Amniotic stem cell (primary cell): ENCODE data around the gene RFESD.
"Not testable (repeated sequence)": the region's sequence is repeated elsewhere in the genome, so short reads cannot be mapped to it uniquely, and the experiment has no call there.

Experiments used
- DNase-seq: peaks from one replicate; lab custom pipeline; 2025; lab: John Stamatoyannopoulos, UW

The RFESD gene

DNA sequence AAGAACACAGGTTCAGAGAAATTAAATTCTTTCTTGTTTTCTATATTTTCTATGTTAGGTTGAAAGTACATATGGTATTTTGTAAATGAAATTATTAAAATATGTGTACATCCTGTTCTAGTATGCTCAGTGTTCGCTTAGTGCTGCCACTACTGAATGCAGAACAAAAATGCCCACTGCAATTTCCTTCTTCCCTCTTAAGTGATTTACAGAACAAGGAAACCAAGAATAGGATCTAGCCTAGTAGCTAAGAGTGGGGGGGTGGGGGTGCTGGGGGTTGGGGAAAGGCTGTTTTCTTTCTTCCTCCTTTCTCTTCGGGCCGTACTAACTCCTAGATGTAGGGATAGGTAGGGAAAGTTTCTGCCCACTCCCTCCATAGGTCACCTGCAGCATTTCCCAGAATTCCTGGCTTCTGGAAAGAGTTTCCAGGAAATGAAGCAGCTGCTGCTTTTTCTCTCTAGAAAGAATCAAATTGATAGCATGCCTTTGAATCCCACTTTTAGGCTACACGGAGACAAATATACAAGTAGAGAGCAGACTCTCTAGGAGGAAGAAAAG lies 20.6 kb downstream of the RFESD start:
- no peak for DNase-seq

DNA sequence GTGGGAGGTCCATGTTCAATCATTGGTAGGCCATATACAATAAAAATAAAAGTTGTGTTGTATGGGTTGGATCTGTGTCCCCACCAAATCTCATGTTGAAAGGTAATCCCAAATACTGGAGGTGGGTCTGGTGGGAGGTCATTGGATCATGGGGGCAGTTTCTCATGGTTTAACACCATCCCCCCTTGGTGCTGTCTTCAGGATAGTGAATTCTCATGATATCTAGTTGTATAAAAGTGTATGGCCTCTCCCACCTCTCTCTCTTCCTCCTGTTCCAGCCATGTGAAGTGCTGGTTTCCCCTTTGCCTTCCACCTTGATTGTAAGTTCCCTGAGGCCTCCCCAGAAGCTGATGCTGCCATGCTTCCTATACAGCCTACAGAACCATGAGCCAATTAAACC lies 21.1 kb downstream of the RFESD start:
- no peak for DNase-seq

DNA sequence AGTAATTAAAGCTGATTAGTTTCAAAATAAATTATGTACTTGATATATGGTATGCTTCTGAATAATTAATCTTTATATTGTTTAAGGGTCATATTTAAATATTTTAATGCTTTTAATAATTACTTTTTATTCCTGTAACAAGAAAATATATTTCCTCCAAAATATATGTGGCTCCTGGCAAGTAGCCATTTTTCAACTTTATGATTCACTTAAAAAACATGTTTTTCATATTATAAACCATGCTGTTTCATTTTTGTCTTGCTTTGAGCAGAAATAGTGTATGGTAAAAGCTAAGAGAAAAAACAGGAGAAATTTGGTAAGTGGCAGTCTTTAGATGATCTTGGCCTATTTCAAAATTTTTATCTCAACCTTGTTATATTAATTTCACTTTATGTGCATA lies 21.6 kb downstream of the RFESD start:
- DNase-seq = no peak

DNA sequence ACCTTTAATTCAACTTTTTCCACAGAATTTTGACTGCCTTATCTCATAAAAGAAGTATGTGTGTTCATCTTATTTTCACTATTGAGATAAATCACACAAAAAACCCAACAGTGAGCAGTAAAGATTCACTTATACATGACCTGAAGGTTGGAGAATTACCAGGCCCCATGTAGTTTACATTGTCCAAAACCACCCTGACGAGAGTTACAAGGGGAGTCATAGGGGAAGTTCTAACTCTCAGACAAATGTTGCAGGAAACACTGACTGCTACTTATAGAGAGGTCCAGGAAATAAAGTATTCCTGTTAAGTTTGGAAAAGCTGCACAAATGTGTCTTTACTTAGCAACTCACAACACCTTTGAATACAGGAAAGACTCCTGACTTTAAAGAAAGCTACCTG lies 22.2 kb downstream of the RFESD start:
- no peak for DNase-seq

DNA sequence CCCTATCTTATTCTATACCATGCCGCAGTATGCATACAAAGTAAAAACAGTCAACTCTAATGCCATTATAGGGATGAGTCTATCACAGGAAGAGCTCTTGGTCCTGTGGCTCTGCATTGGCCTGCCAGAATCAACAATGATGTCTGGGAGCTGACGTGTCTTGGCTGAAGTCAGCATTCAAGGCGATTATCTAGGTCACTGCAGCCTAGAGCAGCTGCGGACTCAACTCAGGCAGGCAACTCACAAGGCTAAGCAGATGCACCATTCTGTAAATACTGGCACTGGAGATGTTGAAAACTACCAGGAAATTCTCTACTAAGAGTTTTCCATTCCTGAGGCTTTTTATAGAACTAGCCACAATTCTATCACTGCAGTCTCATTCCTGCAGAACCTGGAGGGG lies 23.0 kb downstream of the RFESD start:
- DNase-seq = peak; percentile 73

DNA sequence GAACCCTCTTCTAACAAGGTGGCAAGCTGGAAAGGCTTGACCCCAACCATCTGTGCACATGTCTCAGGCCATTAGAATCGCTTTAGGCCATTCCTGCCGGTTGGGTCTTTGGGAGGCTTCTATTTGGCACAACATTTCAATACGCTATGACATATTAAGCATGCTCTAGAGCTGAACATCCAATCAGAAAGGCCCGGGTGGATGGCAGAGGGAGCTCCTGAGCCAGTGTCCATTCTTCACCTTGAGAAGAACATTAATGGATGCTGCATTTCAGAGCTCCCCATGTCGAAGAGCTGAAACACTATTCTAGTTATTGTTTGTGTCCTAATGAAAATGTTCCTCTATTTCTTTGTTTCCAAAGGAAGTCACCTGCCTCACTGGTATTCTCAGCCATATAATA lies 23.4 kb downstream of the RFESD start:
- DNase-seq = no peak

DNA sequence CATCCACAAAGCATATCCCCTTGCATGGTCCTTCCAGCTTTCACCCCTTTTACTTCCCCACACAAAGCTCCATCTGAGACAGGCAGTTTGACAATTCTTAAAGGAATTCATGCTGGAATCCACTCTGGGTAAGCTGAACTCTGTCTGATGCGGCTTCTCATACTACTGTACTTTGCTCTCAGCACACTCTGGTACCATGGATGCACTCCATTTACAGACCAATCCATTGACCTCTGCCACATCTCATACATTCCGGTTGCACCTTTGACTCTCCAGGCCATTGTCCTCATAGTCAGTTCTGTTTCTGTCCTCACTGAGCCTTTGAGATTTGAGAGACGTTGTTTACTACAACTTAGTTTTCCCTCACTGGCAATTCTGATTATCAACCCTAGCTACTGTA lies 24.0 kb downstream of the RFESD start:
- DNase-seq = no peak

DNA sequence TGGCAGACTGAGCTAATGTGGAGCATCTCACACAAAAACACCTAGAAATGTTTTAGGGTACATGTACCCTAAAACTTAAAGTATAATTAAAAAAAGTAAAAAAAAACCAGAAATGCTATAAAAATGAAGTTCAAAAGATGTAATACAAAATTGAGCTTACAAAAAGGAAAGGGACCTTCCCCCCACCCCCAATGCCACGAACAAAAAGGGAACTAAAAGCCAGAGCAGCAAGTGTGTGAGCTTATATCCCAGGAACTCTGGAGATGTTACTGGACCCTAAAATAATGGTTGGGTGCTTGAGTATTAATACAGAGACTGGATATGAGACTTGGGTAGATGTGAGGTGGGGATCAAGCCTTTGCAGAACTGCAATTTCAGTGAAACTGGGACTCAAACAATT lies 25.2 kb downstream of the RFESD start:
- no peak for DNase-seq

DNA sequence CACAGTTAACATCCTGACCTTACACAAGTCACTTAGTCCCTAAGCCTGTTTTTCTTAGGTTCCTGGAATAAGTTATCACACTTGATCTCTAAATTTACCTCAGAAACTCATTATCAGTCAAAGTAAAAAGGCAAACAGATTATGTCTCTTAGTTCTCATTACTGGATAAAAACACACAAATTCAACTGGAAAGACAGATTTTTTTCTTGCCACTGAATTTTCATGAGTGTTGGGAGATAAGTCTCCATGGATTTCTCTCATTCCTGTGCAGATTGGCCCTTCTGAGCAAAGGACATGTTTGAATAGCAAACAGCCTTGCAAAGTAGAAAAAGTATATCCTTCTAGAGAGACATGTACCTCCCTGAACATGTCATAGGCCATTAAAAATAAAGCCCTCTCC lies 26.1 kb downstream of the RFESD start:
- no peak for DNase-seq

DNA sequence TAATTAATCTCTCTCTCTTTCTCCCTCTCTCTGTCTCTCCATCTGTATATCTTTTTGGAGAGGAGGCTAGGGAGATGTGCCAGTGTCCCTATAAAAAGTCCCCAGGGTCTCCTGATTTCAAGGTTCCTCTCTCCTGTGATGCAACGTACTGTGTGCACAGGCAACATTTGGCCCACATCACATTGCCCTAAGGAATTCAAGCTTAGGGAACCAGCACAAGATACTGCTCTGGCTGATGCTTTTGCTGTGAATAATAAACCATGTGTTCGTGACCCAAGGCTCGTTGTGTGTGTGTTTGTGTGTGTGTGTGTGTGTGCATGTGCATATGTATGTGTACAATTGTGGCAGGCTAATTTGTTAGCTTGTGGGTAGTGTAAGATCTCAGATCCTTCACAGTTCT lies 26.5 kb downstream of the RFESD start:
- no peak for DNase-seq

DNA sequence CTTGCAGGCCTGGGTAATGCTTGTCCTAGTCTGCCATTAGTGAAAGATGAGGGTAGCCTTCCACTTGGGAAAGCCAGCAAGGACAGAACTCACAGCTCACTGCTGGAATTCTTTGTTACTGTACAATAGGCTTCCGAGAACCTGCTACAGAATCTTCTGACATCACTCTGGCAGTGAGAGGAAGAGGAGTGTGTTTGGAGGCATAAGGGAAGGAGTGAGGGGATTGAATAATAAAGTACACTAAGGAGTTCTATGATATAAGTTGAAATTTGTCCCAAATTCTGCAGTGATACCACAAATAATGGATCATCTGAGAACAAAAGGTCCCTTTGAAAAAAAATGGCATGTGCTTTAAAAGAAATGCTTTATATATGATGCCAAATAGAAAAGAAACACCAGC lies 36.3 kb downstream of the RFESD start, which contains the start of gene SPATA9:
Gene SPATA9, minus strand, starts transcription at position 101 of the 400 bp plus-strand sequence. CDS start 137 bp downstream, outside the sequence.
- DNase-seq = no peak

DNA sequence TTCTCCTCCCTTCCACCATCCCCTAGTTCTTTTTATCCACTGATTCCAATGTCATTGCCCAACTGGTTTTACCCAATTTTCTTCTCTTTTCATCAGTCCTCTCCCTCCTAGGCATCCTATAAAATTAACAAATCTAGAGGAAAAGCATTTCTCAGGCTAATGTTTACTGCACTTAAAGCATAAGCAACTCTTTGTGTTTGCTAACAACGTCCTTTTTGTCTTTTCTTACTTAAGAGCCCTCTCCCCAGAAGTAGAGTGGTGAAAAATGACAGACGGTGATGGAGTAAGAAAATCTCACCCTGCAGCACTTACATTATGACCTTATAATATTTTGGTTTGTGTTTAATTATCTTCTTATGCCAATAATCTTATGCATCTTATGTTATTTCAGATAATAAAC lies 37.8 kb downstream of the RFESD start:
- no peak for DNase-seq

DNA sequence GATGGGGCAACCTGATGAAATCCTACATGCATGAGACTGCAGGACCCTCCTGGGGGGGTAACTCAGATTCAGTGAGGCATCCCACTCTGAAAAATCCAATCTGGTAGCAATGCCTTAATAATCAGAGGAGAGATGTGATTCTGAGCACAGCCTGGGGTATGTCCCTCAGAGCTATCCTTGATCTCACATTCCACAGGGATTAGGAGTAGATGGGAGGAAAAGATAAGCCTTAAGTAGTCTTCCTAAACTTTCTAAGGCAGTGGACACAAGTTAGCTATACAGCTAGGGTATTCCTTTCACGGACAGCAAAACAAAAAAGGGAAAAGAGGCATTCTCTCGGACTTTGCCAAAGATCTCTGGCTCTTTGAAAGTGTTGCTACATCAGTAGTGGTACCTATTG lies 40.1 kb downstream of the RFESD start:
- DNase-seq = no peak

DNA sequence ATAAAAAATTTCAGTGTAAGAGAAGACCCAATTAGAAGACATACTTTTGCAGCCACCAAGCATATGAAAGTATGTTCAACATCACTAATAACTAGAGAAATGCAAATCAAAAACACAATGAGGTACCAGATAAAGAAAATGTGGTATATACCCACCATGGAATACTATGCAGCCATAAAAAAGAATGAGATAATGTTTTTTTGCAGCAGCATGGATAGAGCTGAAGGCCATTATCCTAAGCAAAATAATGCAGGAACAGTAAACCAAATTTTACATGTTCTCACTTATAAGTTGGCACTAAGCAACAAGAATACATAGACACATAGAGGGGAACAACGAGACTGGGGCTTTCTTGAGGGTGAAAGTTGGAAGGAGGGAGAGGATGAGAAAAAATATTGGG lies 43.1 kb downstream of the RFESD start:
- no peak for DNase-seq

DNA sequence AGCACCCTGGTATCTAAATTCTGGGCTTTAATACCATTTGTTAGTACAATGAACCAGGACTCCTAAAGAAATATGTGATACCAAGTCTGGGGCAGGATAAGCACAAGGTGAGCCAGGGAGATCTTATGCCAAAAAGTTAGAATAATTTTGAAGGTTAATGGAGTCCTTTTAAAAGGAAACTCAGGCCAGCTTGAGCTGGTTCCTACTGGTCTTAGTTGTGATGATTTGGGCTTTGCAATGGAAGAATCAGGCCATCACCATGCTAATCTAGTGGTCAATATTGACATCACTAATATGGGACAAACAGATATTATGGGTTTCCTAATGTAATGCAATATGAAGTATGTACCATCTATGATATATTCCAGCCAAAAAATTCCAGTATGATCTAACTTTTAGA lies 43.8 kb downstream of the RFESD start:
- no peak for DNase-seq

DNA sequence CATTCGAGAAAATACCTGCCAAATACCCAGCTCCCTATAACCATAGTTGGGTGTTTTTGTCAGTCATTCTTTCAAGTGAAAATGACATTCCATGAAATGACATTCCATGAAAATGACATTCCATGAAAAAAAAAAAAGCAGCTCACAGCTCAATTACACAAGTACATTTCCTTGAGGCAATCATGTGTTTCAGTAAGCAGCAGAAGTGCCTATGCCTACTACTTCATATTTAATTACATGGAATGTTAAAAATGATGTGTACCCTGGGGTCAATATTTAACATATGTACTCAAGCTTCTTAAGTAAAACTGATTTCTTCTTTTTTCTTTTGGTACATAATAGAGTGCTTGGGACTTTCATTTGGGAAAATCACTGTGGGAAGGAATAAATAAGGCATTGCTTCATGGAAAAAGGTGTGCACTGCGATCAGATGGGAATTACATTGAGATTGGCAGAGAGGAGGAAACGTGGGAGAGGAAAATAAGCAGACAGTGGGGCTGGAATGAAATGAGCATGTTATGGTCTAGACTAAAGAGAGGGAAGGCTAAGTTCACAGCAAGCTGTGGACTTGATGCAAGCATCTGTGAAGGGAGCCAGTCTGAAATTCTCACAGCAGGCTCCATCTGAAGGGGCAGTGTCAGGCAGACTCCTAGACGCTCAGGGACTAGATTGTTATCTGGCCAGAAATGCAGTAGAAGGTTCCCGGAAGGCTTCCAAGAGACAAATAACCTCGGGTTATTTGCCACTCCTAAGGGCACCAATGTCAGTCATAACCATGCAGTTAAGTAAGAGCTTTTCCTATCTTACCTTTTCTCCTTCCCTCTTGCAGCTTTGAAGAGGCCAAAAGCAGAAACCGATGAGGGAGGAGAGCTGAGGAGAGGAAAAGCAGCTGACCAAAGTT lies 51.5 kb downstream of the RFESD start:
- no peak for DNase-seq

DNA sequence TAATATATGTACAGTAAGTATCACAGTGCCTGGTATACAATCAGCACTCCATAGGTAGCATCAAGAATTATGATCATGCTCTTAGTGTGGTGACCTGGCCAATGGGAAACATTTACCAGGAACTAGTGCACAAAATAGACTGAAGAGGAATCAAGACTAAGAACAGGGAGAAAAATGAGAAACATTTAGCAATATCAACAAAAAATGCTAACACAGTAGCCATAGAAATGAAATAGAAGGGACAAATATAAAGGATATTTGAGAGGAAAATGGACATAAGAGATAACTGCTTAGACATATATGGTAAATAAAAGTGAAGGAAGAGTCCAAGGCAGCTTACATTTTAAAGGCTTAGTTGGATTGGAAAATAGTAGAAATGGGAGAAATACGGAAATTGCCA lies 52.8 kb downstream of the RFESD start:
- no peak for DNase-seq

DNA sequence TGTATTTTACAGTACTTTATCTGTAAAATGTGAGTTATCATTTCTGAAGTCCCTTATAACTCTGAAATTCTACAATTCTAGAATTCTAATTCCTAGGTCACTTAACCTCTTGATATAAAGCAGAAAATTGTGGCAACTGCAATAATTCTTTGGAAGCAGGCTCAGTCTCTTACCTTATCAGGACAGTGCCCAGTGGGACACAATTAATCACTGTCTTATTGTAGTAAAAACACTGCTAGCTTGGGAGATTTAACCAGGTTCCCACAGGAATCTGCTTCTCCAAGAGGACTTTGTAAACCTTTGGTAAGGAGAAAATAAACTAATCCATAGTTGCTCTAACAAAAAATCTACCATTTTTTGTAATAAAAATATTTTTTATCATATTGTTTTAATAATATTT lies 54.5 kb downstream of the RFESD start:
- no peak for DNase-seq

DNA sequence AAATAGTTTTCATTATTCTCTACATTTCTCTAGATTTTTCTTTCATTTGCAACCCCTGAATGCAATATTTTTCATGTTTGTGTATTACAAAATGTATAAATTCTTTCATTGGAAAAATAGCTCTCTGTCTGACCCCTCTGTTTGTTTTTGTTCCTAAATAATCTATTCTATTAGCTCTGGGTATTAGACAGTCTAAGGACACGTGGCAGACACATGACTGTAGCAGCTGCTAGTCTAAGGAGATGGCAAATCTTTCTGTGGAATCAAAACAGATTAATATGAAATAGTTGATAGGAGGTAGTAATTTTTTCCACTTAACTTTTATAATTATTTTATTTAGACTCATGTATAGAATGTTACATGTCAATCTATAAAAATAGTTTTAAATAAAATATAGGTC lies 57.6 kb downstream of the RFESD start:
- no peak for DNase-seq

DNA sequence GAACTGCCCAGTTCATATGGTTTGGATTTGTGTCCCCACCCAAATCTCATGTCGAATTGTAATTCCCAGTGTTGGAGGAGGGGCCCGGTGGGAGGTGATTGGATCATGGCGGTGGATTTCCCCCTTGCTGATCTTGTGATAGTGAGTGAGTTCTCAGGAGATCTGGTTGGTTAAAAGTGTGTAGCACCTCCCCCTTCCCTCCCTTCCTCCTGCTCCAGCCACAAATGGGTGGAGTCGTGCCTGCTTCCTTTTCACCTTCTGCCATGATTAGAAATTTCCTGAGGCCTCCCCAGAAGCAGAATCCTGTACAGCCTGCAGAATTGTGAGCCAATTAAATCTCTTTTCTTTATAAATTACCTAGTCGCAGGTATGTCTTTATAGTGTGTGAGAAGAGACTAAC lies 59.6 kb downstream of the RFESD start:
- DNase-seq = not testable (repeated sequence)

DNA sequence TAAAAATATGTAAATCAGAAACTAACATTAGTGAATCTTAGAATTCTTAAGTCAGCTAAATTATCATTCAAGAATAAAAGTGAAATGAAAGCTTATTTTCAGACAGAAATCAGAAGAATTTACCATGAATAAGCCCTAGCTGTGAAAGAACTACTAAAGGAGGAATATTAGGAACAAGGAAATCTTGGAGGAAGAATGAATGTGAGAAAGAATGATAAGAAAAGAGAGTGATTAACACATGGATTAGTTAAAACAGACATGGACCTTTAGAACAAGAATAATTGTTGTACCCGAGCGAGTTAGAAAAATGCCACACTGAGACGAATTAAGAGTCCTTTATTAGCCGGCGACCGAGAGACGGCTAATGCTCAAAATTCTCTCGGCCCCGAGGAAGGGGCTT lies 60.5 kb downstream of the RFESD start:
- DNase-seq = no peak
